AG04449 (cell line): ENCODE data around the gene PI4K2A.

ENCODE experiments used
- CTCF ChIA-PET: fragments of 350-600 bp; formaldehyde crosslinking; extraction: SDS; loops from one replicate; lab custom pipeline; 2021; ENCODE audit warnings: antibody characterized with exemption; lab: Yijun Ruan, JAX
- POLR2A ChIA-PET: fragments of 400-600, 350-600 bp; formaldehyde crosslinking; extraction: SDS; loops from one replicate; lab custom pipeline; 2020; ENCODE audit warnings: antibody characterized with exemption, inconsistent platforms; lab: Yijun Ruan, JAX
- DNase-seq: peaks from one replicate; pipeline ENCODE4 v3.0.0-alpha.2; 2010; ENCODE audit warnings: low read depth, low spot score
- H3K4me3 ChIP-seq: 2 replicates; pipeline ENCODE4 v1.5.1; 2011; ENCODE audit warnings: low read depth, mild to moderate bottlenecking, control low read depth, low read length
- CTCF ChIP-seq: IDR thresholded peaks from one replicate; pipeline ENCODE4 v1.5.1; 2011; ENCODE audit warnings: mild to moderate bottlenecking, moderate library complexity, low read length, control low read depth, inconsistent platforms; ENCODE audit not compliant: insufficient read depth; ENCODE audit errors: missing control alignments

The PI4K2A gene

GRCh38 chr10:97640174-97640867, at the start of gene PI4K2A:
TSS of gene PI4K2A (plus strand) at chr10:97640671. CDS start at chr10:97640743, 72 bp downstream.
- DNase-seq, result peak; percentile 92
- peak within 1 kb of the TSS; percentile 76 for H3K4me3 ChIP-seq
- POLR2A ChIA-PET, result interaction anchor here (0.9 to 1.6 kb wide), 5 partner anchors 9 to 146 kb away, joined by 3 read pairs; partner anchors contain the start of gene AVPI1
- CTCF ChIA-PET, result no interaction called here
- TF ChIP-seq CTCF, result no peak

- no peak for DNase-seq
- ChIA-PET POLR2A (no interaction called here), CTCF (interaction anchor here (0.6 to 5.7 kb wide), 7 partner anchors 15 to 126 kb away, joined by 3 to 32 read pairs (median 4); partner anchors contain the start of gene ANKRD2)
- no peak for TF ChIP-seq CTCF
- no peak overlapping the region for H3K4me3 ChIP-seq
These were observed 49.5 kb upstream of the PI4K2A start for GRCh38 chr10:97590748-97591495.

GRCh38 chr10:97593421-97593820, 47.0 kb upstream of the PI4K2A start:
- no peak for TF ChIP-seq CTCF
- ChIA-PET CTCF (interaction anchor here (1.8 to 5.7 kb wide), 3 partner anchors 14 to 22 kb away, joined by 4 to 32 read pairs (median 7); partner anchors contain the start of gene ANKRD2), POLR2A (no interaction called here)
- H3K4me3 ChIP-seq, result no peak overlapping the region
- DNase-seq, result no peak

GRCh38 chr10:97596101-97597082, 44.1 kb upstream of the PI4K2A start:
- peak; percentile 53 for DNase-seq
- no peak for TF ChIP-seq CTCF
- ChIA-PET CTCF (interaction anchor here (0.8 to 4.3 kb wide), 9 partner anchors 9 to 190 kb away, joined by 3 to 35 read pairs (median 4); partner anchors contain the start of genes ANKRD2 and HOGA1), POLR2A (interaction anchor here (0.6 kb wide), 3 partner anchors 10 to 117 kb away, joined by 3 read pairs; no protein-coding TSS in a partner anchor)
- H3K4me3 ChIP-seq, result no peak overlapping the region

- no peak overlapping the region for H3K4me3 ChIP-seq
- ChIA-PET CTCF (interaction anchor here (0.7 to 4.3 kb wide), 5 partner anchors 14 to 104 kb away, joined by 3 to 35 read pairs (median 3); partner anchors contain the start of gene ANKRD2), POLR2A (no interaction called here)
- TF ChIP-seq CTCF, result no peak
- no peak for DNase-seq
These were observed 42.7 kb upstream of the PI4K2A start for GRCh38 chr10:97597778-97598177.
